ENCODE measurements around the gene NRARP. TPM values are rescaled to one million over a fixed set of nuclear protein-coding genes. Genes with fewer than 3 reads are reported as not detected.

NRARP gene
- total and polyA plus RNA-seq, 2 of the 8 experiments (the other 6 are each of a cell fraction or from before 2014, with no cell fraction given), result 32.5 to 37.2 TPM

DNA sequence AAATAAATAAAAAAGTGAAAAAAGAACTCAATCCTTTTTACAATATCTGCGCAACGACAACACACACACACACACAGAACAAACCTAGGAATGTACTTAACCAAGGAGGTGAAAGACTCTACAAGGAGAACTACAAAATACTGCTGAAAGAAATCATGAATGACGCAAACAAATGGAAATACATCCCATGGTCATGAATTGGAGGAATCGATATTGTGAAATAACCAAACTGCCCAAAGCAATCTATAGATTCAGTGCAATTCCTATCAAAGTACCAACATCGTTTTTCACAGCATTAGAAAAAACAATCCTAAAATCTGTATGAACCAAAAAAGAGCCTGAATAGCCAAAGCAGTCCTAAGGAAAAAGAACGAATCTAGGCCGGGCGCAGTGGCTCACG is 29.9 kb upstream of the NRARP start (continued):
- TF ChIP-seq, protein P1, sequence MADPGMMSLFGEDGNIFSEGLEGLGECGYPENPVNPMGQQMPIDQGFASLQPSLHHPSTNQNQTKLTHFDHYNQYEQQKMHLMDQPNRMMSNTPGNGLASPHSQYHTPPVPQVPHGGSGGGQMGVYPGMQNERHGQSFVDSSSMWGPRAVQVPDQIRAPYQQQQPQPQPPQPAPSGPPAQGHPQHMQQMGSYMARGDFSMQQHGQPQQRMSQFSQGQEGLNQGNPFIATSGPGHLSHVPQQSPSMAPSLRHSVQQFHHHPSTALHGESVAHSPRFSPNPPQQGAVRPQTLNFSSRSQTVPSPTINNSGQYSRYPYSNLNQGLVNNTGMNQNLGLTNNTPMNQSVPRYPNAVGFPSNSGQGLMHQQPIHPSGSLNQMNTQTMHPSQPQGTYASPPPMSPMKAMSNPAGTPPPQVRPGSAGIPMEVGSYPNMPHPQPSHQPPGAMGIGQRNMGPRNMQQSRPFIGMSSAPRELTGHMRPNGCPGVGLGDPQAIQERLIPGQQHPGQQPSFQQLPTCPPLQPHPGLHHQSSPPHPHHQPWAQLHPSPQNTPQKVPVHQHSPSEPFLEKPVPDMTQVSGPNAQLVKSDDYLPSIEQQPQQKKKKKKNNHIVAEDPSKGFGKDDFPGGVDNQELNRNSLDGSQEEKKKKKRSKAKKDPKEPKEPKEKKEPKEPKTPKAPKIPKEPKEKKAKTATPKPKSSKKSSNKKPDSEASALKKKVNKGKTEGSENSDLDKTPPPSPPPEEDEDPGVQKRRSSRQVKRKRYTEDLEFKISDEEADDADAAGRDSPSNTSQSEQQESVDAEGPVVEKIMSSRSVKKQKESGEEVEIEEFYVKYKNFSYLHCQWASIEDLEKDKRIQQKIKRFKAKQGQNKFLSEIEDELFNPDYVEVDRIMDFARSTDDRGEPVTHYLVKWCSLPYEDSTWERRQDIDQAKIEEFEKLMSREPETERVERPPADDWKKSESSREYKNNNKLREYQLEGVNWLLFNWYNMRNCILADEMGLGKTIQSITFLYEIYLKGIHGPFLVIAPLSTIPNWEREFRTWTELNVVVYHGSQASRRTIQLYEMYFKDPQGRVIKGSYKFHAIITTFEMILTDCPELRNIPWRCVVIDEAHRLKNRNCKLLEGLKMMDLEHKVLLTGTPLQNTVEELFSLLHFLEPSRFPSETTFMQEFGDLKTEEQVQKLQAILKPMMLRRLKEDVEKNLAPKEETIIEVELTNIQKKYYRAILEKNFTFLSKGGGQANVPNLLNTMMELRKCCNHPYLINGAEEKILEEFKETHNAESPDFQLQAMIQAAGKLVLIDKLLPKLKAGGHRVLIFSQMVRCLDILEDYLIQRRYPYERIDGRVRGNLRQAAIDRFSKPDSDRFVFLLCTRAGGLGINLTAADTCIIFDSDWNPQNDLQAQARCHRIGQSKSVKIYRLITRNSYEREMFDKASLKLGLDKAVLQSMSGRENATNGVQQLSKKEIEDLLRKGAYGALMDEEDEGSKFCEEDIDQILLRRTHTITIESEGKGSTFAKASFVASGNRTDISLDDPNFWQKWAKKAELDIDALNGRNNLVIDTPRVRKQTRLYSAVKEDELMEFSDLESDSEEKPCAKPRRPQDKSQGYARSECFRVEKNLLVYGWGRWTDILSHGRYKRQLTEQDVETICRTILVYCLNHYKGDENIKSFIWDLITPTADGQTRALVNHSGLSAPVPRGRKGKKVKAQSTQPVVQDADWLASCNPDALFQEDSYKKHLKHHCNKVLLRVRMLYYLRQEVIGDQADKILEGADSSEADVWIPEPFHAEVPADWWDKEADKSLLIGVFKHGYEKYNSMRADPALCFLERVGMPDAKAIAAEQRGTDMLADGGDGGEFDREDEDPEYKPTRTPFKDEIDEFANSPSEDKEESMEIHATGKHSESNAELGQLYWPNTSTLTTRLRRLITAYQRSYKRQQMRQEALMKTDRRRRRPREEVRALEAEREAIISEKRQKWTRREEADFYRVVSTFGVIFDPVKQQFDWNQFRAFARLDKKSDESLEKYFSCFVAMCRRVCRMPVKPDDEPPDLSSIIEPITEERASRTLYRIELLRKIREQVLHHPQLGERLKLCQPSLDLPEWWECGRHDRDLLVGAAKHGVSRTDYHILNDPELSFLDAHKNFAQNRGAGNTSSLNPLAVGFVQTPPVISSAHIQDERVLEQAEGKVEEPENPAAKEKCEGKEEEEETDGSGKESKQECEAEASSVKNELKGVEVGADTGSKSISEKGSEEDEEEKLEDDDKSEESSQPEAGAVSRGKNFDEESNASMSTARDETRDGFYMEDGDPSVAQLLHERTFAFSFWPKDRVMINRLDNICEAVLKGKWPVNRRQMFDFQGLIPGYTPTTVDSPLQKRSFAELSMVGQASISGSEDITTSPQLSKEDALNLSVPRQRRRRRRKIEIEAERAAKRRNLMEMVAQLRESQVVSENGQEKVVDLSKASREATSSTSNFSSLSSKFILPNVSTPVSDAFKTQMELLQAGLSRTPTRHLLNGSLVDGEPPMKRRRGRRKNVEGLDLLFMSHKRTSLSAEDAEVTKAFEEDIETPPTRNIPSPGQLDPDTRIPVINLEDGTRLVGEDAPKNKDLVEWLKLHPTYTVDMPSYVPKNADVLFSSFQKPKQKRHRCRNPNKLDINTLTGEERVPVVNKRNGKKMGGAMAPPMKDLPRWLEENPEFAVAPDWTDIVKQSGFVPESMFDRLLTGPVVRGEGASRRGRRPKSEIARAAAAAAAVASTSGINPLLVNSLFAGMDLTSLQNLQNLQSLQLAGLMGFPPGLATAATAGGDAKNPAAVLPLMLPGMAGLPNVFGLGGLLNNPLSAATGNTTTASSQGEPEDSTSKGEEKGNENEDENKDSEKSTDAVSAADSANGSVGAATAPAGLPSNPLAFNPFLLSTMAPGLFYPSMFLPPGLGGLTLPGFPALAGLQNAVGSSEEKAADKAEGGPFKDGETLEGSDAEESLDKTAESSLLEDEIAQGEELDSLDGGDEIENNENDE (IDR thresholded peaks at IDR 0.05; ENCODE audit: insufficient replicate concordance, low read length), result no peak
- no peak for TF ChIP-seq SIX5 (IDR thresholded peaks at IDR 0.05; ENCODE audit: low read depth, low read length)
- TF ChIP-seq CREB1 (IDR thresholded peaks at IDR 0.05), result no peak
